GM18861 (cell line): ENCODE data around the gene LIPE.

Experiments
- ATAC-seq: cut with Tn5 transposase; IDR thresholded peaks from one replicate; pipeline ENCODE4 v1.9.1; 2021; ENCODE audit not compliant: unreplicated experiment

Gene LIPE

GRCh38 chr19:42360787-42361544 is 66.2 kb downstream of the LIPE start:
- ATAC-seq: no peak

GRCh38 chr19:42357290-42357689 is 69.9 kb downstream of the LIPE start:
- ATAC-seq: no peak

- no peak for ATAC-seq
Measured at GRCh38 chr19:42356686-42357085, 70.5 kb downstream of the LIPE start.

- no peak for ATAC-seq
Measured at GRCh38 chr19:42355896-42356295, 71.3 kb downstream of the LIPE start.

- ATAC-seq: no peak
Measured at GRCh38 chr19:42353341-42354015, 73.7 kb downstream of the LIPE start.

- no peak for ATAC-seq
Measured at GRCh38 chr19:42352301-42353259, 74.6 kb downstream of the LIPE start.
